Measurements from ENCODE around the gene TGFB1. TPM values are rescaled to one million over a fixed set of nuclear protein-coding genes. Genes with fewer than 3 reads are reported as not detected.

TGFB1 gene
- total and polyA plus RNA-seq, 2 of the 13 experiments (the other 11 are each of a cell fraction or from before 2014, with no cell fraction given), result 4.1 to 5.4 TPM

- TF ChIP-seq ZHX1 (CRISPR knock-in tag; IDR thresholded peaks at IDR 0.05; ENCODE audit: low read depth), result 0 out of 2 replicates have a peak, but pooled peaks have one; percentile 47
- no peak for TF ChIP-seq RELA (CRISPR knock-in tag; IDR thresholded peaks at IDR 0.05)
- no peak for TF ChIP-seq PRMT3 (CRISPR knock-in tag; IDR thresholded peaks at IDR 0.05; ENCODE audit: borderline replicate concordance, low read depth)
- TF ChIP-seq TP53 (CRISPR knock-in tag; conservative IDR thresholded peaks at IDR 0.05), result peak; percentile 72
- TF ChIP-seq ARID4A (CRISPR knock-in tag; IDR thresholded peaks at IDR 0.05; ENCODE audit: borderline replicate concordance), result peak; percentile 100
- peak; percentile 87 for TF ChIP-seq ETV5 (CRISPR knock-in tag; IDR thresholded peaks at IDR 0.05; ENCODE audit: borderline replicate concordance)
- no peak for TF ChIP-seq SMARCC2 (IDR thresholded peaks at IDR 0.05)
- TF ChIP-seq ELF3 (CRISPR knock-in tag; IDR thresholded peaks at IDR 0.05), result peak; percentile 92
- TF ChIP-seq ZBTB34 (CRISPR knock-in tag; IDR thresholded peaks at IDR 0.05), result no peak
- no peak for TF ChIP-seq NFE2L2 (IDR thresholded peaks at IDR 0.05; ENCODE audit: low read length)
- no peak for TF ChIP-seq PTBP1 (IDR thresholded peaks at IDR 0.05; ENCODE audit: low read depth, low read length, poor library complexity, severe bottlenecking)
- TF ChIP-seq DDIT3 (CRISPR knock-in tag; IDR thresholded peaks at IDR 0.05), result no peak
- peak; percentile 67; the same call in 1 of the 2 replicates for TF ChIP-seq SP4 (CRISPR knock-in tag; IDR thresholded peaks at IDR 0.05)
- TF ChIP-seq ZNF253 (CRISPR knock-in tag; IDR thresholded peaks at IDR 0.05; ENCODE audit: borderline replicate concordance), result no peak
- peak; percentile 55 for TF ChIP-seq FOSL2 (CRISPR knock-in tag; IDR thresholded peaks at IDR 0.05)
- TF ChIP-seq ZKSCAN8 (CRISPR knock-in tag; IDR thresholded peaks at IDR 0.05; ENCODE audit: borderline replicate concordance), result no peak
- TF ChIP-seq DMTF1 (CRISPR knock-in tag; IDR thresholded peaks at IDR 0.05), result no peak
Observed at GRCh38 chr19:41397086-41398049, 43.6 kb upstream of the TGFB1 start, which contains the start of the genes BCKDHA and EXOSC5 (continued).

Measured in HepG2 (cell line).